SU-DHL-6 (cell line): ENCODE measurements around the gene SPOCK3.

Source experiments
- H2AFZ ChIP-seq: fragments of 200-600 bp; sonication (generic); 2 replicates; pipeline ENCODE4 v1.6.1; 2014; ENCODE audit warnings: low read depth, mild to moderate bottlenecking, moderate library complexity, mixed read lengths, antibody characterized with exemption, low read length; ENCODE audit not compliant: severe bottlenecking
- H3F3A ChIP-seq: fragments of 200-600 bp; shearing (Covaris generic); 2 replicates; pipeline ENCODE4 v1.6.0; 2016; ENCODE audit warnings: antibody characterized with exemption, mild to moderate bottlenecking; ENCODE audit not compliant: insufficient read depth
- H3K27ac ChIP-seq: fragments of 200-600 bp; sonication (generic); 2 replicates; pipeline ENCODE4 v1.5.1; 2016; ENCODE audit warnings: low read depth, mild to moderate bottlenecking, low read length, moderate library complexity, mixed read lengths
- H3K27me3 ChIP-seq: fragments of 200-600 bp; sonication (generic), shearing (Covaris generic); 2 replicates; pipeline ENCODE4 v1.6.0; 2014; ENCODE audit warnings: mild to moderate bottlenecking, low read length
- H3K36me3 ChIP-seq: fragments of 200-600 bp; sonication (generic); 2 replicates; pipeline ENCODE4 v1.6.1; 2014; ENCODE audit warnings: mild to moderate bottlenecking, low read length, mixed read lengths
- H3K4me2 ChIP-seq: fragments of 300-600, 200-600 bp; shearing (Covaris generic), sonication (generic); 2 replicates; pipeline ENCODE4 v1.6.0; 2014; ENCODE audit warnings: low read length, low read depth, mild to moderate bottlenecking; ENCODE audit not compliant: poor library complexity, severe bottlenecking
- H3K4me3 ChIP-seq: fragments of 200-600 bp; sonication (generic); 2 replicates; pipeline ENCODE4 v1.5.1; 2014; ENCODE audit warnings: antibody characterized with exemption, low read length, mild to moderate bottlenecking, mixed read lengths; ENCODE audit not compliant: insufficient read depth, poor library complexity, severe bottlenecking
- H3K79me2 ChIP-seq: fragments of 200-600 bp; sonication (generic); 2 replicates; pipeline ENCODE4 v1.6.1; 2014; ENCODE audit warnings: mild to moderate bottlenecking, low read length, moderate library complexity; ENCODE audit not compliant: insufficient read depth
- H3K9ac ChIP-seq: fragments of 200-600 bp; sonication (generic); 2 replicates; pipeline ENCODE4 v1.7.0; 2014; ENCODE audit warnings: mild to moderate bottlenecking, low read length
- H3K9me2 ChIP-seq: fragments of 200-600 bp; sonication (generic); replicated peaks from 2 replicates; pipeline ENCODE4 v1.6.1; 2014; ENCODE audit warnings: low read length; ENCODE audit not compliant: insufficient read depth
- H3K9me3 ChIP-seq: fragments of 200-600 bp; sonication (generic); 2 replicates; pipeline ENCODE4 v1.6.1; 2014; ENCODE audit warnings: low read length, mixed read lengths; ENCODE audit not compliant: insufficient read depth
- H4K20me1 ChIP-seq: fragments of 200-600 bp; sonication (generic); 2 replicates; pipeline ENCODE4 v1.6.1; 2014; ENCODE audit warnings: low read depth, mild to moderate bottlenecking, antibody characterized with exemption, low read length, moderate library complexity, mixed read lengths
- CTCF ChIP-seq: fragments of 200-600 bp; sonication (generic); IDR thresholded peaks from one replicate; pipeline ENCODE4 v1.5.1; 2017; ENCODE audit warnings: antibody characterized with exemption, mild to moderate bottlenecking, low read length, moderate library complexity; ENCODE audit not compliant: insufficient read depth, poor library complexity, severe bottlenecking
- EZH2phosphoT487 ChIP-seq: fragments of 200-600 bp; sonication (generic), shearing (Covaris generic); conservative IDR thresholded peaks from 2 replicates; pipeline ENCODE4 v1.6.1; 2018; ENCODE audit warnings: mild to moderate bottlenecking, antibody characterized with exemption, low read length, moderate library complexity, mixed read lengths

Gene SPOCK3

GRCh38 chr4:167176723-167177367 is 57.4 kb downstream of the SPOCK3 start:
- no peak overlapping the region for H3K4me2 ChIP-seq
- H3K4me3 ChIP-seq = no peak overlapping the region
- TF ChIP-seq CTCF (no peak), EZH2phosphoT487 (no peak)
- no peaks in the 10 kb centered on the region for H3K9me2 ChIP-seq
- no peaks in the 10 kb centered on the region for H3F3A ChIP-seq
- no peak overlapping the region for H2AFZ ChIP-seq
- H3K27me3 ChIP-seq = no peaks in the 10 kb centered on the region
- no peaks in the 10 kb centered on the region for H3K36me3 ChIP-seq
- no peaks in the 10 kb centered on the region for H4K20me1 ChIP-seq
- H3K9ac ChIP-seq = no peak overlapping the region
- H3K27ac ChIP-seq = no peak overlapping the region
- H3K9me3 ChIP-seq = no peaks in the 10 kb centered on the region
- no peaks in the 10 kb centered on the region for H3K79me2 ChIP-seq

GRCh38 chr4:167171928-167172327 is 62.4 kb downstream of the SPOCK3 start:
- H4K20me1 ChIP-seq = no peaks in the 10 kb centered on the region
- H3K9me2 ChIP-seq = no peaks in the 10 kb centered on the region
- H3K4me3 ChIP-seq = no peak overlapping the region
- H3K79me2 ChIP-seq = no peaks in the 10 kb centered on the region
- H3K4me2 ChIP-seq = no peak overlapping the region
- H2AFZ ChIP-seq = no peak overlapping the region
- H3K27me3 ChIP-seq = no peaks in the 10 kb centered on the region
- H3K9ac ChIP-seq = no peak overlapping the region
- H3K9me3 ChIP-seq = no peaks in the 10 kb centered on the region
- TF ChIP-seq EZH2phosphoT487 (no peak), CTCF (no peak)
- no peaks in the 10 kb centered on the region for H3K36me3 ChIP-seq
- no peak overlapping the region for H3K27ac ChIP-seq
- H3F3A ChIP-seq = no peaks in the 10 kb centered on the region

GRCh38 chr4:167168611-167169010 is 65.7 kb downstream of the SPOCK3 start:
- H3K4me3 ChIP-seq = no peak overlapping the region
- TF ChIP-seq CTCF (no peak), EZH2phosphoT487 (no peak)

More at GRCh38 chr4:167168611-167169010, 65.7 kb downstream of the SPOCK3 start:
- H2AFZ ChIP-seq = no peak overlapping the region
- no peak overlapping the region for H3K27ac ChIP-seq
- H3K9me2 ChIP-seq = no peaks in the 10 kb centered on the region
- H4K20me1 ChIP-seq = no peaks in the 10 kb centered on the region
- no peaks in the 10 kb centered on the region for H3K79me2 ChIP-seq
- H3K9me3 ChIP-seq = no peaks in the 10 kb centered on the region
- H3F3A ChIP-seq = no peaks in the 10 kb centered on the region
- H3K36me3 ChIP-seq = no peaks in the 10 kb centered on the region
- no peak overlapping the region for H3K9ac ChIP-seq
- no peak overlapping the region for H3K4me2 ChIP-seq
- no peaks in the 10 kb centered on the region for H3K27me3 ChIP-seq
